Right lobe of liver (tissue), 6 donors: Measurements from ENCODE around the gene ZNF521. TPM values are rescaled to one million over a fixed set of nuclear protein-coding genes. Genes with fewer than 3 reads are reported as not detected.

Source experiments
- ATAC-seq, 4 donors: fragments of 200-7000 bp; cut with Tn5 transposase; one replicate each; pipeline ENCODE4 v1.9.1; 2020; ENCODE audit warnings: mild to moderate bottlenecking in 4 of 4, moderate library complexity in 4 of 4
- DNase-seq, 3 donors: peaks; one replicate each; pipeline ENCODE4 v3.0.0-alpha.2; 2020
- H3K27ac ChIP-seq, 3 donors: fragments of 200-600 bp; one replicate each; pipeline ENCODE4 v1.8.0; 2022
- H3K27me3 ChIP-seq, 2 donors: fragments of 200-600 bp; one replicate each; pipeline ENCODE4 v1.8.0; 2022
- H3K36me3 ChIP-seq, 4 donors: fragments of 200-600 bp; sonication (generic) in 1 of 4; one replicate each; pipeline versions ENCODE4 v1.5.1 to v1.8.0; 2017 to 2022; ENCODE audit warnings: control low read depth in 1 of 4
- H3K4me1 ChIP-seq, 4 donors: fragments of 200-600 bp; sonication (generic) in 1 of 4; one replicate each; pipeline versions ENCODE4 v1.5.1 to v1.8.0; 2017 to 2022; ENCODE audit warnings: control low read depth in 1 of 4
- H3K4me3 ChIP-seq, 3 donors: fragments of 200-600 bp; one replicate each; pipeline ENCODE4 v1.8.0; 2022
- H3K9me3 ChIP-seq, 4 donors: fragments of 200-600 bp; sonication (generic) in 1 of 4; one replicate each; pipeline versions ENCODE4 v1.5.1 to v1.8.0; 2017 to 2022; ENCODE audit warnings: control low read depth in 1 of 4
- CTCF ChIP-seq, 4 donors: fragments of 200-600 bp in 3 of 4; fragments of 450-650 bp in 1 of 4; IDR thresholded peaks; one replicate each; pipeline versions ENCODE4 v1.5.1 to v1.8.0; 2016 to 2022; ENCODE audit warnings: antibody characterized with exemption in 4 of 4, mild to moderate bottlenecking in 2 of 4
- POLR2A ChIP-seq: fragments of 450-650 bp; IDR thresholded peaks from one replicate; pipeline ENCODE4 v1.6.1; 2017; ENCODE audit warnings: antibody characterized with exemption, mild to moderate bottlenecking
- WGBS: methylation state at CpG from one replicate; pipeline ENCODE4 v1.1.6; 2018; ENCODE audit warnings: low coverage, low lambda C conversion rate; ENCODE audit not compliant: insufficient coverage; ENCODE audit errors: missing lambda C conversion rate; 5-methylcytosine and 5-hydroxymethylcytosine counted together
- intact Hi-C, 2 donors: fragments of 100-400 bp; cut with DNase I; formaldehyde crosslinking; loops; one replicate each; pipeline versions ENCODE4 v1.11.2 to v1.14.1; 2022
- total RNA-seq, 6 experiments: library from RNA; depleted of rRNA in 2 of 6; stranded (reverse); fragments of >200 nt in 2 of 6; fragmentation: NEBNext Ultra II Directional in 3 of 6; extraction: Animal tissue kit (Norgen Biotek cat#: 25700) in 3 of 6; gene quantifications; one replicate each; pipeline versions ENCODE4 v1.1.0 to v1.2.4, GENCODE V29; 2016 to 2023
- donor health status: DM: no; HTN: yes; CAD: no.
- donor health status: DM: no; HTN: no; CAD: no.
- donor health status: DM: no; HTN: no; CAD: no.
- donor health status: DM: no; HTN: yes; CAD: no.
- donor health status: DM: no; HTN: yes; CAD: no.

The ZNF521 gene
- total RNA-seq, 6 experiments from 2014 or later: 0.31 to 2.9 (median 1.3) TPM

- no peak overlapping the region for H3K27ac ChIP-seq
- TF ChIP-seq CTCF (IDR thresholded peaks at IDR 0.05) (no peak), POLR2A (no peak)
- intact Hi-C loops: no loop called here
- no peaks in the 10 kb centered on the region for H3K36me3 ChIP-seq
- H3K27me3 ChIP-seq: no peaks in the 10 kb centered on the region
- no peak overlapping the region for H3K4me3 ChIP-seq
- no peaks in the 10 kb centered on the region for H3K9me3 ChIP-seq
- no peak for ATAC-seq
- no peak for DNase-seq
- no peaks in the 10 kb centered on the region for H3K4me1 ChIP-seq
- WGBS: 70% methylated on average over 5 of the region's 5 CpGs
These were observed 111.6 kb downstream of the ZNF521 start for GRCh38 chr18:25240420-25240770.

- no peak overlapping the region for H3K4me3 ChIP-seq
- H3K36me3 ChIP-seq: no peaks in the 10 kb centered on the region
- DNase-seq (no peak), ATAC-seq (peak in 2 of 4 donors; percentile 15 to 35)
- intact Hi-C loops: no loop called here
- H3K27me3 ChIP-seq: no peaks in the 10 kb centered on the region
- H3K9me3 ChIP-seq: no peaks in the 10 kb centered on the region
- 11% methylated on average over 5 of the region's 5 CpGs for WGBS
- TF ChIP-seq POLR2A (no peak), CTCF (IDR thresholded peaks at IDR 0.05) (no peak)
- no peaks in the 10 kb centered on the region for H3K4me1 ChIP-seq
- H3K27ac ChIP-seq: no peak overlapping the region
These were observed 112.2 kb downstream of the ZNF521 start for GRCh38 chr18:25239581-25240419.

DNA sequence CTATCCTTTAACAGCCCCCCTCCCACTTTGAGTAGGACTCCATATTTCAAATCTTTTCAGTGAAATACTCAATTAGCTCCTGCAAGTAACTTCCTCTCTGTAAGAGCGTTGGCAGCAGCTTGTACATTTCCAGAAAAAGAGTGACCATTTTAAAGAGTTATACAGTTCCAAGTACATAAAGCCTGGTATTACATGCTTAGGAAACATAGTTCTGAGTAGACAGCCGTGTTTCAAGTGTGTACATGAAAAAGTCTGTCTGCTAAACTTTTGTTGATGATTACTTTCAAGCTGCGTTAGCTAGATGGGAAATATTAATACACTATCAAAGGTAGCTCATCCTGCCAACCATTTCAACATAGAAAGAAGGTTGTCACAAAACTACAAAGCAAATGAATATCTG, 112.8 kb downstream of the ZNF521 start:
- Histone ChIP-seq H3K4me3 (no peak overlapping the region), H3K9me3 (no peaks in the 10 kb centered on the region), H3K27ac (no peak overlapping the region), H3K36me3 (no peaks in the 10 kb centered on the region), H3K4me1 (no peaks in the 10 kb centered on the region), H3K27me3 (no peaks in the 10 kb centered on the region)
- 25% methylated on average over 3 of the region's 3 CpGs for WGBS
- ATAC-seq (no peak), DNase-seq (no peak)
- no peak for TF ChIP-seq POLR2A
- intact Hi-C loops: no loop called here

- Histone ChIP-seq H3K27me3 (no peaks in the 10 kb centered on the region), H3K27ac (no peak overlapping the region), H3K4me3 (no peak overlapping the region), H3K4me1 (no peaks in the 10 kb centered on the region), H3K36me3 (no peaks in the 10 kb centered on the region), H3K9me3 (no peaks in the 10 kb centered on the region)
- WGBS: 70% methylated on average over 3 of the region's 3 CpGs
- intact Hi-C loops: no loop called here
- DNase-seq (no peak), ATAC-seq (no peak)
- no peak for TF ChIP-seq CTCF (IDR thresholded peaks at IDR 0.05)
- TF ChIP-seq POLR2A: no peak
These were observed 114.2 kb downstream of the ZNF521 start for GRCh38 chr18:25237571-25238267.

GRCh38 chr18:25236736-25237135, 115.2 kb downstream of the ZNF521 start:
- Histone ChIP-seq H3K36me3 (no peaks in the 10 kb centered on the region), H3K9me3 (no peaks in the 10 kb centered on the region), H3K4me1 (no peaks in the 10 kb centered on the region), H3K27me3 (no peaks in the 10 kb centered on the region), H3K4me3 (no peak overlapping the region), H3K27ac (no peak overlapping the region)
- ATAC-seq: no peak
- intact Hi-C loops: no loop called here
- WGBS: 67% methylated on average over 1 of the region's 1 CpG
- no peak for DNase-seq
- TF ChIP-seq POLR2A (no peak), CTCF (IDR thresholded peaks at IDR 0.05) (no peak)
